ENCODE data around the gene ATP4B. TPM values are rescaled to one million over a fixed set of nuclear protein-coding genes. Genes with fewer than 3 reads are reported as not detected.
A peak's percentile ranks its signal among the peaks of the same experiment; 100 is the strongest.
"Not testable (repeated sequence)": the region's sequence is repeated elsewhere in the genome, so short reads cannot be mapped to it uniquely, and the experiment has no call there.

The ATP4B gene
- total RNA-seq, 1 experiment from 2014 or later: not detected

DNA sequence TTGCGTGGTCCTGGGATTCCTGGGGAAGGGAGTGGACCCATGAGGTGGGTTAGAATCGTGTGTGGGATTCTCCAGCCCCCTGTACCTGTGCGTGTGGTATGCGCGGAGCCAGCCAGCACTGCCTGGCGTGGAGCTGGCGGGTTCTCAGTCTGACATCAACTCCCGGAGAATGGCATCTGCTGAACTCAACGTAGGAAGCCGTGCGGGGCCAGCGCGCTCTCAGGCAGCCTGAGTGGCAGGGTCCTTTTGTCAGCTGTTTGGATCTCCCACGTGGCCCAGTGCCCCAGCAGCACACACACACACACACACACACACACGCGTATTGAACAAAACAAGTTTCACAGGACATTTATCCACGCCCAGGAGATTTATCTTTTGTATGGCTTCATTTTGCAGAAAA, 28.1 kb downstream of the ATP4B start:
- in situ Hi-C loops (cut with HindIII; ENCODE audit: low sequenced_read_pairs): no loop called here
- peak; percentile 21 for DNase-seq (ENCODE audit: low spot score)

DNA sequence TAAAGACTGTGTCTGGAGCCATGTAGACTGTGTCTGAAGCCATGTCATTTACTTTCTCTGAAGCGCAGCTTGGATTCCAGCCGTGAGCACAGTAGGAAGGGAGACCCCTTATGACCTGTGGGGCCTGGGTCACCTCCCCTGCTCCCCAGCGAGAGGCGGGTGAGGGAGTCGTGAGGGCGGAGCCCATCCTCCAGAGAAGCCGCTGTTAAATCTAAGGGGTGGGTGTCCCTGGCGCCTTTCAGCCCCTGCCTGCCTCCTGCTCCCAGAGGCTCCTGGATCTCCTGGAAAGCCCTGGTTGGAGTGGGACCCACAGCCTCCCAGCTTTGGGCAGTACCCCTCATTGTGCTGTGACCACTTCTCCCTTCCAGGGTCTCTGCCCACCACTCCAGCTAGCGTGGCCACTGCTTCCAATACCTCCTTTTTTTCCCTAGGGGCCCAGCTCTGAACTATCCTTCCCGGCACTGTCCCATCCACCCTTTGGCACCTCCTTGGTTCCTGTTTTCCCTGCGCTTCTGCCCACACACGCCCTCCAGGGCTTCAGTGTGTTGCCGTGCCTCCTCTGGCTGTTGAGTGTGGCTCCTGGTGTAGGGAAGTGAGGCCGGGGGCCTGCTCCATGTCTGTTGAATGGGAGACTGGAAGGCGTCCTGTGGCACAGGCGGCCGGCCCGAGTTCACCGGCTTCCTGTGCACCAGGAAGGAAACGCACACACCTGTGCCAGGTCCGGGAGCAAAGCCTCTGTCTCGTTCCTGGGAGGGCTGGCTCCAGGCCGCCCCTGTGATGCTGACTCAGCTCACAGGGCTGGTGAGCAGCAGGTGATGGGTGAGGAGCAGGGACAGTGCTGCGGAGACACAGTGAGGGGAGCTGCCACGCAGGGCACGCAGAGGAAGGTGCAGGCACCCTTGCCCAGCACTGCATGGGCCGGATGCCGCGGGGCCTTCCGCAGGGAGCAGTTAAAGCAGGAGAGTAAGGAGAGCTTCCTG, 29.4 kb downstream of the ATP4B start:
- in situ Hi-C loops (cut with HindIII; ENCODE audit: low sequenced_read_pairs): no loop called here
- DNase-seq (ENCODE audit: low spot score): peak; percentile 38

DNA sequence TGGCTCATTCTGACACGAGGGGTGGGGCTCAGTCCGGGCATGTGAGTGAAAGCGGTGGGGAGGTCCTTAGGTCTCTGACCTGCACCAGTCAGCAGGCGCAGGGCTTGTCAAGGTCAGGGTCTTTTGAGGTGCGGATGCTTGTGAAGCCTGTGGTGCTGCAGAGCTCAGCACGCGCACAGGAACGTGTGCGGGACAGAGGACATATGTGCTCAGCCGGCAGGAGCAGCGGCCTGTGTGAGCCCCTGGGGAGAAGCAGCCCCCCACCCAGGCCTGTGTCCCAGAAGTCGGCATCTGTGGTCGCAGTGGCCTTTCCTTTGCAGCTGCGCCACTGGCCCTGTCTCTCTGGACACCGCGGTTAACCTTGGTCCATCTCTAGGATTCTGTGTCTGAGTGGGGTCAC, 30.9 kb downstream of the ATP4B start:
- in situ Hi-C loops (cut with HindIII; ENCODE audit: low sequenced_read_pairs): no loop called here
- no peak for DNase-seq (ENCODE audit: low spot score)

DNA sequence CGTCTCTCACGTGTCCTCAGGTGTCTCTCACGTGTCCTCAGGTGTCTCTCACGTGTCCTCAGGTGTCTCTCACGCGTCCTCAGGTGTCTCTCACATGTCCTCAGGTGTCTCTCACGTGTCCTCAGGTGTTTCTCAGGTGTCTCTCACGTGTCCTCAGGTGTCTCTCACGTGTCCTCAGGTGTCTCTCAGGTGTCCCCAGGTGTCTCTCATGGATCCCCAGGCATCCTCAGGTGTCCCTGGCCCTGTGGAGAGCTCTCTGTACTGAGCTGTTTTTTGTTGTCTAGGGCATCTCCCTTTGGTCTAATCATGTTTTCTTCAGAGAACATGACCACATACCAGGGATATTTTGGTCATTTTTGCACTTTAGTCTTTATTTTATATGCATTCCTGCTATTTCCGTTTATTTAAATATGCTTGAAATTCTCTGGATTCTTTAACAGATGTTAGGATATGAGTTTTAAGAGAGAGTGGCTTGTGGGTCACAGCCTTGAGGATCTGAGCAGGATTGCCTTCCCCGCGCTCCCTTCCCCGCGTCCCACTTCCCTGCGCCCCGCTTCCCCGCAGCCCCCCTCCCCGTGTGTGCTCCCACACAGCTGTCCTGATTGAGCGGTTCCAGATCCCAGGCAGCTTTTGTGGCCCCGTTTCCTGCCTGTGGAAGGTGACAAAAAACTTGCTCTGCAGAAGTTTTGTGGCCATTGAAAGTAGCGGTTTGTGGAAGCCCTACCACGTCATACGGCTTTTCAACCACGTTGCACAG, 31.9 kb downstream of the ATP4B start:
- DNase-seq (ENCODE audit: low spot score): no peak
- in situ Hi-C loops (cut with HindIII; ENCODE audit: low sequenced_read_pairs): no loop called here

DNA sequence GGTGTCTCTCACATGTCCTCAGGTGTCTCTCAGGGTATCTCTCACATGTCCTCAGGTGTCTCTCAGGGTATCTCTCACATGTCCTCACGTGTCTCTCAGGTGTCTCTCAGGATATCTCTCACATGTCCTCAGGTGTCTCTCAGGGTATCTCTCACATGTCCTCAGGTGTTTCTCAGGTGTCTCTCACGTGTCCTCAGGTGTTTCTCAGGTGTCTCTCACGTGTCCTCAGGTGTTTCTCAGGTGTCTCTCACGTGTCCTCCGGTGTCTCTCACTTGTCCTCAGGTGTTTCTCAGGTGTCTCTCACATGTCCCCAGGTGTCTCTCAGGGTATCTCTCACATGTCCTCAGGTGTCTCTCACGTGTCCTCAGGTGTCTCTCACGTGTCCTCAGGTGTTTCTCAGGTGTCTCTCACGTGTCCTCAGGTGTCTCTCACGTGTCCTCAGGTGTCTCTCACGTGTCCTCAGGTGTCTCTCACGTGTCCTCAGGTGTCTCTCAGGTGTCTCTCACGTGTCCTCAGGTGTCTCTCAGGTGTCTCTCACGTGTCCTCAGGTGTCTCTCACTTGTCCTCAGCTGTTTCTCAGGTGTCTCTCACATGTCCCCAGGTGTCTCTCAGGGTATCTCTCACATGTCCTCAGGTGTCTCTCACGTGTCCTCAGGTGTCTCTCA, 33.2 kb downstream of the ATP4B start:
- in situ Hi-C loops (cut with HindIII; ENCODE audit: low sequenced_read_pairs); DNase-seq (ENCODE audit: low spot score): not testable (repeated sequence)

DNA sequence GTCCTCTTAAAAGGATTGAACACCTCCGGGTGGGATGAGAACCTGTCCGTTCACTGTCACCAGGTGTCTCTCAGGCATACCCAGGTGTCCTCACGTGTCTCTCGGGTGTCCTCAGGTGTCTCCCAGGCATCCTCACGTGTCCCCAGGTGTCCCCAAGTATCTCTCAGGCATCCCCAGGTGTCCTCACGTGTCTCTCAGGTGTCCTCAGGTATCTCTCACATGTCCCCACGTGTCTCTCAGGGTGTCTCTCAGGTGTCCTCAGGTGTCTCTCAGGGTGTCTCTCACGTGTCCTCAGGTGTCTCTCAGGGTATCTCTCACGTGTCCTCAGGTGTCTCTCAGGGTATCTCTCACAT, 33.8 kb downstream of the ATP4B start:
- in situ Hi-C loops (cut with HindIII; ENCODE audit: low sequenced_read_pairs): no loop called here
- no peak for DNase-seq (ENCODE audit: low spot score)

DNA sequence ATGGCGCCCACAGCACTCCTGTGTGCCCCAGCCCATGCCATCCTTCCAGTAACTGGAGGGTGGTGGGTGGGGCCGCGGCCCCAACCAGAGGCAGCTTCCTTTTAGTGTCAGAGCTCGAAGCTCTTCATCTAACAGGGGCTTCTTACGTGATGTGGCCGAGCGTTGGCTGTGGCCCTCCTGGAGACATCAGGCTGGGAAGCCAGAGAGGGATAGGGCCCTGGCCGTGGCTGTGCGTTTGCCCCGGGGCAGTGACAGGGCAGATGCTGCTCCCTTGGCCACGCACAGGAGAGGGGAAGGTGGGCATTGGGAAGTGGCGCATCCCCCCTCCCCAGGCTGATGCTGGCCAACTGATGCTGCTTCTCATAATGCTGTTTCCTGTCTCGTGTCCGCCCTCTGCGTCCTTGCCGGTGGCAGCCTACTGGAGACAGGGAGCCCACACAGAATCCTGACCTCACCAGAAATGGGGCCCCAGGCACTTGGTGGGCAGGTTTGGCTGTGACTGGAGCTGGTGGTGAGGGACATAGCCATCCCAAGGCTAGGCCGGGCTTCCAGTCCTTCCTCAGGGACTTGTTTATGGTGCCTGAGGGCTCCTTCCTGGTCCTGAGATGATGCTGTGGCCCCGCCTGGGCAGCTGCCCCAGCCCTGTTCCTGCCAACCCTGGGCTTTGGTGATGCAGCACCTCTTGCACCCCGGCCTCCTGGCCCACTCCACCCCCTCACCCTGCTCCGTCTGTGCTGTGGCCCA, 34.3 kb downstream of the ATP4B start:
- in situ Hi-C loops (cut with HindIII; ENCODE audit: low sequenced_read_pairs): no loop called here

DNA sequence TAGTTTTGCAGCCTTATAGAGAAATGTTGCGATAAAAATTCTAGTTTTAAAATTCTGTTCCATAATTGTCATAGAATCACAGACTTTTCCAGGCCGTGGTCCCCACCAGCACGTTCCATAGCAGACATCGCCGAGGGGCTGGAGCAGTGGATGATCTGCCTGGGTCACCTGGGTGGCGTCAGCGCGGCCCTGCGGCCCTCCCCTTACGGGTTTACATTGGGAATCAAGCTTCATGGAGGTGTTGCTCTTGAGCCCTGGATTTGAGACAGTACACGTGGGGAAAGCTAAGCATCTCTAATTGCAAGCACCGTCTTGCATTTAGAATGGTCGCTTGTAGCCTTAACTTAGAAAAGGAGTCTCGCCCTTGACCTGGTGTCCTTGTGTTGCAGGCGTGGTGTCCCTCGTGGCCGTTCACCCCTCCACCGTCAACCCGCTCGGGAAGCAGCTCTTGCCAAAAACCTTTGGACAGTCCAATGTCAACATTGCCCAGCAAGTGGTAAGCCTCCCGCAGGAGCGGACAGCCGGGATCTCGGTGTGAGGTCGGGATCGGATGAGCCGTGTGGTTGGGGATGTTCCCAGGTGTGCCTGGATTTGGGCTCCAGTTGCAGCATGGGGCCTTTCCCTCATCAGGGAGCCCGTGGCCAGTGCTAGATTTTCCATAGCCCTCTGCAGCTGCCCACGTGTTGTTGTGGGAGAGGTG, 35.1 kb downstream of the ATP4B start:
- no peak for DNase-seq (ENCODE audit: low spot score)
- in situ Hi-C loops (cut with HindIII; ENCODE audit: low sequenced_read_pairs): no loop called here

More for the DNA sequence above, 34.3 kb downstream of the ATP4B start:
- DNase-seq (ENCODE audit: low spot score): no peak

DNA sequence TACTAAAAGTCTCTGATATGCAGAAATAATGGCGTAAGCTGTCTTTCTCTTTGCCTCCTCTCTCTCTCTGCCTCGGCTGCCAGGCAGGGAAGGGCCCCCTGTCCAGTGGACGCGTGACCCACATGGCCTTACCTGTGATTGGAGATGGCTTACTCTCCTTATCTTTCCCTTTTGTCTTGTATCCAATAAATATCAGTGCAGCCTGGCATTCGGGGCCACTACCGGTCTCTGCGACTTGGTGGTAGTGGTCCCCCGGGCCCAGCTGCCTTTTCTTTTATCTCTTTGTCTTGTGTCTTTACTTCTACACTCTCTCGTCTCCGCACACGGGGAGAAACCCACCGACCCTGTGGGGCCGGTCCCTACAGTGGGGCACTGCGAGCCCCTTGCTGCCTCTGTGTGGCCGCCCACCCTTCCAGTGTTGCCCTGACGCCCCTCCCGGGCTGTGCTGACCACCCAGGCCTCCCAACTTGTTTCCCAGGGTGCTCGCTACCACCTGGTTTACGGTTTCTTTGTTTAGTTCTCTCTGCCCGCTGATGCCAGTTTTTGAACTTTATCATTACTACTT, 35.9 kb downstream of the ATP4B start:
- in situ Hi-C loops (cut with HindIII; ENCODE audit: low sequenced_read_pairs); DNase-seq (ENCODE audit: low spot score): not testable (repeated sequence)

DNA sequence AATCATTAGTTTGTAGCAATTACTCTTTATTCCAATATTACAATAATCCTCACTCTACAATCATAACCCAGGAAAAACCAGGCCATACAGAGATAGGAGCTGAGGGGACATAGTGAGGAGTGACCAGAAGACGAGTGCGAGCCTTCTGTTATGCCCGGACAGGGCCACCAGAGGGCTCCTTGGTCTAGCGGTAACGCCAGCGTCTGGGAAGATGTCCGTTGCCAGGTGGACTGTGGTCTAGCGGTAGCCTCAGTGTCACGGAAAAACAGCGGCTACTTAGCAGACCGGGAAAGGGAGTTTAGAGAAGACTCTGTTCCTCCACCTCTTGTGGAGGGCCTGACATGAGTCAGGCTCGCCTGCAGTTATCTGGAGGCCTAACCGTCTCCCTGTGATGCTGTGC, 36.5 kb downstream of the ATP4B start:
- peak; percentile 87 for DNase-seq (ENCODE audit: low spot score)
- in situ Hi-C loops (cut with HindIII; ENCODE audit: low sequenced_read_pairs): not testable (repeated sequence)

DNA sequence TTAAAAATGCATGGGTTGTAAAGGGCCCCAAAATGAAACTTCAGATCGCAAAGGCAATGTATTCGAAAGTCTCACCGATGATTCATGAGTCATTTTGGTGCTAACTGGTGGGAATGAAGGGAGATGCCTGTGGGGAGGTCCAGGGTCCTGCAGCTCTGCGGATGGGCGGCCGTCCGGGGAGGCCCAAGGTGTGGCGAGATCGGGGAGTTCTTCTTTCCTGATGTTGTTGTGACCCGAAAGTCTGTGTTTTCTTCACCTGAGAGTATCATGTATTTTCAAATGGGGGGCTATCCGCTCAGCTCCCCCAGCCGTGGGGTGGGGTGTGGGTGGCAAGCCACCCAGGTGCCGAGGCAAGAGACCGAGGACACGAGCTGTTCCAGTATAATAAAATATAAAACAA, 37.0 kb downstream of the ATP4B start:
- in situ Hi-C loops (cut with HindIII; ENCODE audit: low sequenced_read_pairs): no loop called here
- DNase-seq (ENCODE audit: low spot score): no peak

DNA sequence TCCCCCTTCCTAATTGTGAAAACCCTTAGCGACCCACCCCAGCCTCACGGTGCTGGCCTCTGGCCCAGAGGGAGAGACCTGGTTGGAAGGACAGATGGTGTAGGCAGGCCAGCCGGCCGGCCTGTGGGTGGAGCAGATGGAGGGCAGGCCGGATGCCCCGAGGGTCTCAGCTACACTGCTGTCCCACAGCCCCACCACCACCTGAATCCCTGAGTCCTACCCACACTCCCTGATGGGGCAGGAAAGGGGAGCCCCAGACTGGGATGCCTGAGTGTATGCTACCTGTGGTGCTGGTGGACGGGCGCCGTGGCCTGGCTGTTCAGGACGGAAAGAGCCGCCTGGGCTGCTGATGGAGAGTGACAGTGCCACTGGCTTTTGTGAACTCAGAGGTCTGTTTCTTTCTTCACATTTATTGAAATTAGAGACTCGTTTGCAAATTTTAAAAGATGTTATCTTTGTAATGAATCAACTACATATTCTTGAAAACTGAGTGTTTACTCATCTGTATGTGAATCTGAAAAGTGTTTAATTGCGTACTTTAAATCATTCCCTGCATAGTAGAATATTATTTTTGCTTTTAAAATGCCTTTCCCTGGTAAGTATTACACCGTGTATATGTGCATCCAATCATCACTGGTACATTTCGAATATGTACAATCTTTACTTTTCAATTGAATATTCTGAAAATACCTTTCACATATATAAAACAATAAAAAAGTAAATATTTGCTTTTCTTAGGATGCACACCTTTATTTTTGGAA, 37.8 kb downstream of the ATP4B start:
- in situ Hi-C loops (cut with HindIII; ENCODE audit: low sequenced_read_pairs): no loop called here
- DNase-seq (ENCODE audit: low spot score): peak; percentile 71

DNA sequence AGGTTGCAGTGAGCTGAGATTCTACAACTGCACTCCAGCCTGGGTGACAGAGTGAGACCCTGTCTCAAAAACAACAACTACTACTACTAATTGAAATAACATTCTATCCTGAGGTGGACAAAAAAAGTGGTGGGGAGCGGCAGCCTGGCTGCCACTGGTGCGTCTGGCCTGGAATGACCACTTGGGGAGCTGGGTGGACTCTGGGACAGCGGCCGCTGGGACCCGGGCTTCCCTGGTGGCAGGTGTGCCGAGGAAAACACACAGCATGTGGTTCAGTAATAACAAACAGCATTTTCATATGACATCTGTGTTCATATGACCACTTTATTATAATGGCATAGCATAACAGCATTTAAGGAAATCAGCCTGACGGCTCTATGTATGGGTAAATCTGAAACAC, 39.5 kb downstream of the ATP4B start:
- DNase-seq (ENCODE audit: low spot score): no peak
- in situ Hi-C loops (cut with HindIII; ENCODE audit: low sequenced_read_pairs): no loop called here

DNA sequence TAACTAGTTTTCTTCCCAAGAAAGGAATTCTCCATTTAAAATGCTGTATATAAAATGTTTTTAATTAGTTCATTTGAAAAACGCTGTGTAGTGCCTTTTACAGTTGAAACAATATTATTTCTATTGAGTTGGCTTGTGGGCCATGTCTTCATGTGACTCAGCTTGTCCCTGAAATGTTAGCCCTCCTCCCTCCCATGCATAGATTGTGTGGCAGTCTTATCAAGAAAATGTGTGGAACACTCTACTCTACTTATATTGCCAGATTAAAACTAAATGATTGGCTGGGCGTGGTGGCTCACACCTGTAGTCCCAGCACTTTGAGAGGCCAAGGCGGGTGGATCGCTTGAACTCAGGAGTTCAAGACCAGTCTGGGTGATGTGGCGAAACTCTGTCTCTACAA, 40.0 kb downstream of the ATP4B start:
- in situ Hi-C loops (cut with HindIII; ENCODE audit: low sequenced_read_pairs): no loop called here
- no peak for DNase-seq (ENCODE audit: low spot score)

DNA sequence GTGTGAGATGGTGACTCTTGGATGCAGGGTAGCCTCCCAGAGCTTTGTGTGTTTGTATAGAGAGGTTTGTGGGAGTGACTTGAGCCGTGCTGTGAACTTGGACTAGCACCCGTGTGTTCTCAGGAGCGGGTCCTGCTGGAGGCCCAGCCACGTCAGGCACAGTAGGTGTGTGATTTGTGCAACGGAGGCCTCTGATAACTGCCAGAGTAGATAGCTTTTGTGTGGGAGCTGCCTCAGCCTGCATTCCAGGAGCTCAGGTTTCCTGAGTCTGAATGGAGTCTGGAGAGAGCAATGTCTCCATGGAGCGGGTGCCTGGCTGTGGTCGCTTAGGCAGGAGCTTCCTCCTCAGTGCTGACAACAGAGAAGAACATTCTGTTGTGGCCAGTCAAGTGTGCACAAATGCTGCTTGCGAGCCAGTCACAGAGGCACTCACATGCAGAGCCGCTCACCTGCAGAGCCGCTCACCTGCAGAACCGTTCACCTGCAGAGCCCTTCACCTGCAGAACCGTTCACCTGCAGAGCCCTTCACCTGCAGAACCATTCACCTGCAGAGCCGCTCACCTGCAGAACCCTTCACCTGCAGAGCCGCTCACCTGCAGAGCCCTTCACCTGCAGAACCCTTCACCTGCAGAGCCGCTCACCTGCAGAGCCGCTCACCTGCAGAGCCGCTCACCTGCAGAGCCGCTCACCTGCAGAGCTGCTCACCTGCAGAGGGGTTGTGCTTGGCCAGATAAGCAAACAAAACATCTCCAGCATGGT, 40.8 kb downstream of the ATP4B start:
- DNase-seq (ENCODE audit: low spot score): peak; percentile 82
- in situ Hi-C loops (cut with HindIII; ENCODE audit: low sequenced_read_pairs): no loop called here

DNA sequence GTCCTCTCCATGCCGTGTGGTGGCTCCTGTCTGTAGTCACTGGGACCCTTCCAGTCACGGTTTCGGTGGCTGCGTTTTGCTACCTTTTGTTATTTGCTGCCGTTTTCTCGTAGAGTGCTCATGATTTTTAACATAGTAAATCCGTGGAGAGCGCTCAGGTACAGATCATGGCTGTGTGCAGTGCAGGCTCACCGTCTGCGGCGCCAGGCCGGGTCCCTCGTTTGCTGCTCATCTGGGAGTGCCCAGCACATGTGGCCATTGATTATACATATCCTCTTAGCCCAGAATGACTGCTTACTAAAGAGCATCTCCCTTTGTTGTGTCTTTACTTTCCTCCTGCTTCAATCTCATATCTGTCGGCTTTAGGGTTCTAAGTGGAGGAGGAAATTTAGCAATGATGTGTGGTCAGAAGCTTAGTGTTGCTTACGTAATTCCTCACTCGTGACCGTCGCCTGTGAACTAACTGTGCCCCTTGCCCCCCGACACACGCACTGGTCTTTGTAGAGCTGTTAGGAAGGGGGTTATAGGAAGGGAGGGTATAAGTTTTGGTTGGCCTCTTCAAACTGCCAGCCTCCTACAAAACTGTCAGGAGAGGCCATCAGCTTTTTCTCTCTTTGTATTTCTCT, 41.6 kb downstream of the ATP4B start:
- in situ Hi-C loops (cut with HindIII; ENCODE audit: low sequenced_read_pairs): no loop called here
- no peak for DNase-seq (ENCODE audit: low spot score)

Data from G401 (cell line).